Measurements from ENCODE around the gene NOC4L.

GRCh38 chr12:132169376-132169775 is 25.1 kb downstream of the NOC4L start:
- TF ChIP-seq CTCF (conservative IDR thresholded peaks at IDR 0.05) (no peak), ZFX (IDR thresholded peaks at IDR 0.05) (no peak)
